H9 (cell line): ENCODE results near the gene LDLRAD4. TPM values are rescaled to one million over a fixed set of nuclear protein-coding genes. Genes with fewer than 3 reads are reported as not detected.
A peak's percentile ranks its signal among the peaks of the same experiment; 100 is the strongest.

ENCODE experiments used
- DNase-seq: peaks from one replicate; pipeline ENCODE4 v3.0.0-alpha.2; 2017
- H2AFZ ChIP-seq: one replicate; pipeline ENCODE4 v1.6.1; 2013; ENCODE audit warnings: mild to moderate bottlenecking, low read length, control low read depth, moderate library complexity
- H2AK5ac ChIP-seq: 2 replicates; pipeline ENCODE4 v1.6.1; 2013; ENCODE audit warnings: low read length, control low read depth, mixed read lengths; ENCODE audit not compliant: insufficient read length
- H2BK120ac ChIP-seq: one replicate; pipeline ENCODE4 v1.6.1; 2013; ENCODE audit warnings: low read depth, mild to moderate bottlenecking, low read length, control low read depth, inconsistent platforms; ENCODE audit not compliant: poor library complexity, severe bottlenecking
- H2BK12ac ChIP-seq: 2 replicates; pipeline ENCODE4 v1.6.1; 2013; ENCODE audit warnings: low read length, control low read depth, mixed read lengths, low read depth; ENCODE audit not compliant: insufficient read length
- H2BK15ac ChIP-seq: 2 replicates; pipeline ENCODE4 v1.6.1; 2013; ENCODE audit warnings: low read depth, low read length, control low read depth
- H2BK20ac ChIP-seq: one replicate; pipeline ENCODE4 v1.6.1; 2013; ENCODE audit warnings: low read depth, mild to moderate bottlenecking, low read length, control low read depth, inconsistent platforms; ENCODE audit not compliant: poor library complexity, severe bottlenecking
- H2BK5ac ChIP-seq: 2 replicates; pipeline ENCODE4 v1.6.1; 2013; ENCODE audit warnings: low read length, control low read depth, mixed read lengths; ENCODE audit not compliant: insufficient read length
- H3K14ac ChIP-seq: 2 replicates; pipeline ENCODE4 v1.6.1; 2013; ENCODE audit warnings: low read length, control low read depth; ENCODE audit not compliant: insufficient read depth
- H3K18ac ChIP-seq: 2 replicates; pipeline ENCODE4 v1.6.1; 2013; ENCODE audit warnings: low read depth, mild to moderate bottlenecking, mixed read lengths, low read length, control low read depth; ENCODE audit not compliant: insufficient read length
- H3K23ac ChIP-seq: 2 replicates; pipeline ENCODE4 v1.6.1; 2013; ENCODE audit warnings: low read length, control low read depth, mixed read lengths, low read depth; ENCODE audit not compliant: insufficient read length
- H3K23me2 ChIP-seq: 2 replicates; pipeline ENCODE4 v1.6.1; 2013; ENCODE audit warnings: low read depth, mild to moderate bottlenecking, mixed read lengths, low read length, control low read depth; ENCODE audit not compliant: insufficient read length, poor library complexity, severe bottlenecking
- H3K27ac ChIP-seq: 2 replicates; pipeline ENCODE4 v1.5.1; 2013; ENCODE audit warnings: low read length, control low read depth, mixed read lengths, low read depth; ENCODE audit not compliant: insufficient read length
- H3K27me3 ChIP-seq: 2 replicates; pipeline ENCODE4 v1.6.1; 2013; ENCODE audit warnings: low read length, control low read depth, inconsistent platforms; ENCODE audit not compliant: insufficient read depth
- H3K4ac ChIP-seq: 2 replicates; pipeline ENCODE4 v1.6.1; 2013; ENCODE audit warnings: low read depth, mild to moderate bottlenecking, control low read depth, inconsistent platforms, low read length, moderate library complexity
- H3K4me1 ChIP-seq: 2 replicates; pipeline ENCODE4 v1.6.1; 2013; ENCODE audit warnings: low read length, control low read depth, inconsistent platforms; ENCODE audit not compliant: insufficient read depth
- H3K4me2 ChIP-seq: 2 replicates; pipeline ENCODE4 v1.6.1; 2013; ENCODE audit warnings: low read length, control low read depth, mixed read lengths; ENCODE audit not compliant: insufficient read length, insufficient read depth
- H3K56ac ChIP-seq: 2 replicates; pipeline ENCODE4 v1.6.1; 2013; ENCODE audit warnings: low read depth, mild to moderate bottlenecking, mixed read lengths, low read length, control low read depth; ENCODE audit not compliant: insufficient read length
- H3K79me1 ChIP-seq: 2 replicates; pipeline ENCODE4 v1.6.1; 2013; ENCODE audit warnings: low read depth, mild to moderate bottlenecking, moderate library complexity, low read length, control low read depth, inconsistent platforms; ENCODE audit not compliant: insufficient read depth, poor library complexity, severe bottlenecking
- H3K79me2 ChIP-seq: 2 replicates; pipeline ENCODE4 v1.6.1; 2013; ENCODE audit warnings: low read length, control low read depth, inconsistent platforms; ENCODE audit not compliant: insufficient read depth
- H3K9ac ChIP-seq: 2 replicates; pipeline ENCODE4 v1.6.1; 2013; ENCODE audit warnings: low read length, control low read depth, mixed read lengths; ENCODE audit not compliant: insufficient read length; ENCODE audit errors: extremely low read depth
- H3K9me3 ChIP-seq: one replicate; pipeline ENCODE4 v1.6.1; 2013; ENCODE audit warnings: low read depth, low read length, inconsistent platforms; ENCODE audit not compliant: control insufficient read depth
- H3T11ph ChIP-seq: one replicate; pipeline ENCODE4 v1.6.1; 2013; ENCODE audit warnings: mild to moderate bottlenecking, low read length, control low read depth, inconsistent platforms
- H4K20me1 ChIP-seq: one replicate; pipeline ENCODE4 v1.6.1; 2013; ENCODE audit not compliant: control insufficient read depth, insufficient read length, insufficient read depth
- H4K5ac ChIP-seq: 2 replicates; pipeline ENCODE4 v1.6.1; 2013; ENCODE audit warnings: low read depth, mild to moderate bottlenecking, mixed read lengths, low read length, control low read depth; ENCODE audit not compliant: insufficient read length
- H4K8ac ChIP-seq: replicated peaks from 2 replicates; pipeline ENCODE4 v1.6.1; 2013; ENCODE audit warnings: low read length, control low read depth, mixed read lengths, low read depth; ENCODE audit not compliant: insufficient read length
- H4K91ac ChIP-seq: 2 replicates; pipeline ENCODE4 v1.6.1; 2013; ENCODE audit warnings: low read depth, mild to moderate bottlenecking, moderate library complexity, mixed read lengths, low read length, control low read depth; ENCODE audit not compliant: insufficient read length
- H3K27ac Mint-ChIP-seq, 3 experiments: 2 replicates in 2 of 3; 3 replicates in 1 of 3; pipeline ENCODE4 v1.8.0; 2020 to 2021; ENCODE audit warnings: mixed read lengths in 3 of 3, mild to moderate bottlenecking in 1 of 3, moderate library complexity in 1 of 3
- H3K27me3 Mint-ChIP-seq: 2 replicates; pipeline ENCODE4 v1.8.0; 2021; ENCODE audit warnings: low read depth, mild to moderate bottlenecking, moderate library complexity, mixed read lengths
- H3K36me3 Mint-ChIP-seq, 3 experiments: 2 replicates in 2 of 3; 3 replicates in 1 of 3; pipeline ENCODE4 v1.8.0; 2020 to 2021; ENCODE audit warnings: low read depth in 3 of 3, mixed read lengths in 3 of 3; ENCODE audit not compliant: insufficient read depth in 1 of 3
- H3K4me1 Mint-ChIP-seq, 2 experiments: 2 replicates each; pipeline ENCODE4 v1.8.0; 2020; ENCODE audit warnings: mixed read lengths in 2 of 2
- H3K4me3 Mint-ChIP-seq, 2 experiments: 2 replicates in 1 of 2; 3 replicates in 1 of 2; pipeline ENCODE4 v1.8.0; 2020 to 2021; ENCODE audit warnings: mild to moderate bottlenecking in 2 of 2, mixed read lengths in 2 of 2, moderate library complexity in 1 of 2
- H3K9me3 Mint-ChIP-seq, 2 experiments: 2 replicates in 1 of 2; 3 replicates in 1 of 2; pipeline ENCODE4 v1.8.0; 2020; ENCODE audit warnings: mild to moderate bottlenecking in 2 of 2, mixed read lengths in 2 of 2, moderate library complexity in 1 of 2
- WGBS: extraction: QIAGEN DNeasy Blood & Tissue Kit; methylation state at CpG from one replicate; pipeline ENCODE4 v1.1.7; 2013; ENCODE audit warnings: missing lambda C conversion rate, low lambda C conversion rate, mixed read lengths; ENCODE audit not compliant: insufficient read length; ENCODE audit errors: extremely low coverage; 5-methylcytosine and 5-hydroxymethylcytosine counted together
- total RNA-seq: library from RNA; stranded (reverse); gene quantifications from 2 replicates; pipeline ENCODE4 v1.2.1, GENCODE V29; 2021
- TF ChIP-seq, protein P1 (sequence below): fragments of 200-600 bp; sonication (generic); conservative IDR thresholded peaks from 3 replicates; pipeline ENCODE4 v1.8.0; 2021; ENCODE audit warnings: antibody characterized with exemption, mild to moderate bottlenecking

The LDLRAD4 gene
- total RNA-seq, 1 experiment from 2014 or later, result 3.9 TPM

DNA sequence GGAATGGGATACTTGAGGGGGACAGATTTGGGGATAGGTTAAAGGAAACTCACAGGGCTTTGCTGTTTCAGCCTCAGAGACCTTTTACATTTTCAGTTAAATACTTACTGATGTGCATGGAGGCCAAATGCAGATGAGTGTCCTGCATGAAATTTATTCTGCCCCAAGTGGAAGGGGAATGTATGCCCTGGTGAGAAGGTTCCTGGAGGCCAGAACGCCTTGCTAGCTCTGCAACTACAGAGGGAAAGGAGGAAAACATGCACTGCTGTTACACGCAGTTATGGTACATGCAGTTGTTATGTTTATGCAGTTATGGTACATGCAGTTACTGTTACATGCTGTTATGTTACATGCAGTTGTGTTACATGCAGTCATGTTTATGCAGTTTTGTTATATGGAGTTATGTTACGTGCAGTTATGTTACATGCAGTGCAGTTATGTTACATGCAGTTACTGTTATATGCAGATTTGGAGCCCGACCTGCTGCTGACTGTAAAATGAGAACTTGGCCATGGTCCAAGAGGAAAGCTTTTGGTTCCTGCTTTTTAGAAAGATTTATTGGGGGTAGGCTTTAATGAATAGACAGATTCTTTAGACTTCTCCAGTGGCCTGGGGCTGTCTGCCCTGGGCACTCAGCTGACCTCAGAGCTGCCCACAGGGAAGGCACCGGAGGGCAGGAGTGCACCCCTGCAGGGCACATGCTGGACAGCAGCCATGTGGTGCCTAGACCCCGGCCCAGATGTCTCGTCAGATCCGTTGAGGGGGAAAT lies 84.1 kb downstream of the LDLRAD4 start:
- Histone ChIP-seq H3K14ac (no peak overlapping the region), H3K23ac (no peak overlapping the region), H2BK5ac (no peak overlapping the region), H3K27me3 (no peaks in the 10 kb centered on the region), H4K8ac (no peak overlapping the region), H3K9ac (no peak overlapping the region), H4K20me1 (no peaks in the 10 kb centered on the region), H3K79me2 (no peaks in the 10 kb centered on the region), H3K79me1 (no peaks in the 10 kb centered on the region), H3K9me3 (no peaks in the 10 kb centered on the region), H3K23me2 (no peaks in the 10 kb centered on the region), H4K5ac (no peak overlapping the region), H2AK5ac (no peak overlapping the region), H3K56ac (no peak overlapping the region), H3K4me2 (no peak overlapping the region), H3K18ac (no peak overlapping the region), H2BK20ac (no peak overlapping the region), H4K91ac (no peak overlapping the region), H3K27ac (no peak overlapping the region), H3K4me1 (no peaks in the 10 kb centered on the region), H2BK120ac (no peak overlapping the region), H3T11ph (no peak overlapping the region), H2AFZ (no peak overlapping the region), H2BK15ac (no peak overlapping the region), H3K4ac (no peak overlapping the region), H2BK12ac (no peak overlapping the region)
- no peaks in the 10 kb centered on the region for H3K27me3 Mint-ChIP-seq
- H3K4me3 Mint-ChIP-seq, result no peak overlapping the region
- peak overlapping the region in 1 of 3 experiments; percentile 6; a peak in 1 of 7 replicates for H3K27ac Mint-ChIP-seq
- peaks cover 0 to 3% of the 10 kb centered on the region in 2 experiments; a peak in 2 of 5 replicates for H3K9me3 Mint-ChIP-seq
- peaks cover 11 to 15% of the 10 kb centered on the region in 2 experiments for H3K4me1 Mint-ChIP-seq
- H3K36me3 Mint-ChIP-seq, result no peaks in the 10 kb centered on the region; a peak in 1 of 7 replicates
- TF ChIP-seq, protein P1, sequence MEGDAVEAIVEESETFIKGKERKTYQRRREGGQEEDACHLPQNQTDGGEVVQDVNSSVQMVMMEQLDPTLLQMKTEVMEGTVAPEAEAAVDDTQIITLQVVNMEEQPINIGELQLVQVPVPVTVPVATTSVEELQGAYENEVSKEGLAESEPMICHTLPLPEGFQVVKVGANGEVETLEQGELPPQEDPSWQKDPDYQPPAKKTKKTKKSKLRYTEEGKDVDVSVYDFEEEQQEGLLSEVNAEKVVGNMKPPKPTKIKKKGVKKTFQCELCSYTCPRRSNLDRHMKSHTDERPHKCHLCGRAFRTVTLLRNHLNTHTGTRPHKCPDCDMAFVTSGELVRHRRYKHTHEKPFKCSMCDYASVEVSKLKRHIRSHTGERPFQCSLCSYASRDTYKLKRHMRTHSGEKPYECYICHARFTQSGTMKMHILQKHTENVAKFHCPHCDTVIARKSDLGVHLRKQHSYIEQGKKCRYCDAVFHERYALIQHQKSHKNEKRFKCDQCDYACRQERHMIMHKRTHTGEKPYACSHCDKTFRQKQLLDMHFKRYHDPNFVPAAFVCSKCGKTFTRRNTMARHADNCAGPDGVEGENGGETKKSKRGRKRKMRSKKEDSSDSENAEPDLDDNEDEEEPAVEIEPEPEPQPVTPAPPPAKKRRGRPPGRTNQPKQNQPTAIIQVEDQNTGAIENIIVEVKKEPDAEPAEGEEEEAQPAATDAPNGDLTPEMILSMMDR, result no peak
- WGBS, result no CpG with 5 or more reads among the region's 8 CpGs
- no peak for DNase-seq
